Heart right ventricle (tissue), 16 donors: Measurements from ENCODE around the gene PSMC1. TPM values are rescaled to one million over a fixed set of nuclear protein-coding genes. Genes with fewer than 3 reads are reported as not detected.

Source experiments
- ATAC-seq, 8 donors: fragments of 200-7000 bp; cut with Tn5 transposase; one replicate each; pipeline ENCODE4 v1.9.1; 2020; ENCODE audit warnings: mild to moderate bottlenecking in 8 of 8, moderate library complexity in 8 of 8, moderate number of reproducible peaks in 1 of 8
- DNase-seq, 2 donors: peaks; one replicate each; pipeline ENCODE4 v3.0.0-alpha.2; 2020
- H3K27ac ChIP-seq, 10 donors: fragments of 200-600 bp; sonication (generic) in 2 of 10; one replicate each; pipeline versions ENCODE4 v1.5.0 to v1.8.0; 2020 to 2022; ENCODE audit warnings: mild to moderate bottlenecking in 3 of 10
- H3K27me3 ChIP-seq, 7 donors: fragments of 200-600 bp; one replicate each; pipeline ENCODE4 v1.8.0; 2021 to 2022; ENCODE audit warnings: mild to moderate bottlenecking in 2 of 7
- H3K36me3 ChIP-seq, 9 donors: fragments of 200-600 bp; sonication (generic) in 1 of 9; one replicate each; pipeline versions ENCODE4 v1.5.0 to v1.8.0; 2020 to 2022; ENCODE audit warnings: mild to moderate bottlenecking in 2 of 9
- H3K4me1 ChIP-seq, 9 donors: fragments of 200-600 bp; sonication (generic) in 1 of 9; one replicate each; pipeline versions ENCODE4 v1.5.0 to v1.8.0; 2020 to 2022; ENCODE audit warnings: mild to moderate bottlenecking in 4 of 9
- H3K4me3 ChIP-seq, 10 donors: fragments of 200-600 bp; sonication (generic) in 2 of 10; one replicate each; pipeline versions ENCODE4 v1.5.0 to v1.8.0; 2020 to 2022; ENCODE audit warnings: mild to moderate bottlenecking in 7 of 10, moderate library complexity in 2 of 10
- H3K9me3 ChIP-seq, 11 donors: fragments of 200-600 bp in 10 of 11; sonication (generic) in 2 of 11; one replicate each; pipeline versions ENCODE4 v1.5.0 to v1.8.0; 2013 to 2022; ENCODE audit warnings: mild to moderate bottlenecking in 2 of 11, control low read depth in 1 of 11, moderate library complexity in 1 of 11
- WGBS, 2 donors: extraction: QIAGEN DNeasy Blood & Tissue Kit; methylation state at CpG; one replicate each; pipeline ENCODE4 v1.1.7; 2013; ENCODE audit warnings: inconsistent platforms in 1 of 2; 5-methylcytosine and 5-hydroxymethylcytosine counted together
- intact Hi-C, 10 donors: fragments of 100-400 bp; cut with DNase I; formaldehyde crosslinking; loops; one replicate each; pipeline versions ENCODE4 v1.11.1 to v1.14.2; 2022
- polyA plus RNA-seq, 2 donors: library from polyadenylated mRNA; stranded (reverse); fragments of 200-250 nt; gene quantifications; one replicate each; pipeline ENCODE4 v1.2.3, GENCODE V29; 2013
- total RNA-seq, 10 donors: library from RNA; stranded (reverse); fragmentation: NEBNext Ultra II Directional in 3 of 10; extraction: Animal tissue kit (Norgen Biotek cat#: 25700) in 3 of 10; gene quantifications; one replicate each; pipeline versions ENCODE4 v1.2.1 to v1.2.4, GENCODE V29; 2021 to 2023
- TF ChIP-seq, protein P1 (sequence below), 9 donors: fragments of 200-600 bp; sonication (generic) in 2 of 9; IDR thresholded peaks; one replicate each; pipeline versions ENCODE4 v1.5.0 to v1.8.0; 2021 to 2022; ENCODE audit warnings: antibody characterized with exemption in 9 of 9, mild to moderate bottlenecking in 5 of 9, moderate library complexity in 1 of 9
- donor health status: Arrhythmogenic right ventricular cardiomyopathy.
- donor health status: ischemic (EF 13 %, LVEDD 7.1; RV severe dilation, severe dysfunction).
- donor health status: healthy with polysubstance abuse.
- donor health status: DM: no; HTN: yes; CAD: no.
- donor health status: DM: no; HTN: no; CAD: no.
- donor health status: ischemic (EF 25% LVEDD 6.9; RV normal size, moderate dysfunction).
- donor health status: ischemic (EF 25% LVEDD 5.7; RV mildly dilated, moderate dysfunction).
- donor health status: healthy.
- donor health status: DM: yes; HTN: yes; CAD: no.
- donor health status: Ischemic cardiomyopathy.
- donor health status: ischemic (EF 35%, LVEDD 5.7; RV mildly dilated, moderate dysfunction).
- donor health status: nonischemic (EF 11% LVEDD 7.7; RV severe dilation, severe dysfunction).
- donor health status: DM: yes; HTN: yes; CAD: no.
- donor health status: PGD.
- donor health status: ischemic (EF 29% LVEDD 5.4; RV normal size, mild dysfunction).
- donor health status: nonischemic (EF 23%, LVEDD 6.1; RV moderate dilation, normal function).

The PSMC1 gene
- total and polyA plus RNA-seq, 12 donors: 107 to 226 (median 128) TPM

DNA sequence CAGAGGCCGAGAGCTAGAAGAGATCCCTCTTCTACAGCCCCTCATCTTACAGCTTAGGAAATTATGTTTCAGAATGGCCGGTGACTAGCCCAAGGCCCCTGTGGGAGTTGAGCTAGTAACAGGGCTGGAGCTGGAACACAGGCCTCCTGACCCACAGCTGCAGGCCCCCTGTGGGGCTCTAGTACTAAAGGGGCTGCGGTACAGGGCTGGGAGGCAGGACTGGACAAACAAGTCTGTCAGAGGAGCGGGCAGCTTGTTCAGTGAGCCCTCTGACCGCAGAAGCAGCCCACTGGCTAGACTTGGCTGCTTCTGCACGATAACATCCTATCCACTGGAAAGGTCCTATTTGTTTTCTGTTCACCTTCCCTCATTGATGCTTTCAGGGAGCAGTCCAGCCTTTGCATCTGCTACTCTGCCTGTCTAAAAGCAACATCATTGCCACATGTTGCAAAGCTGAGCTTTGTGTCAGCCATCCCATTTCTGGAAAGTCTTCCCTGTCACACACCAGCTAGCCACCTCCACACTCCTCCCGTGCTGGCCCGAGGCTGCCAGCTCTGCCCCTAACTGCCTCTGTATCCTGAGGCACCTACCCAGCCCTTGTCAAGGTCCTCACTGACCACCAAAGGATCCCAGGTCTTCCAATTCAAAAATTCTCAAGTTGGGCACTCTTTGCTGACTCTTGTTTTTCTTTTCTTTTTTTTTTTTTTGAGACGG is 10.2 kb downstream of the PSMC1 start:
- intact Hi-C loops: no loop called here
- DNase-seq: no peak
- Histone ChIP-seq H3K27ac (no peak overlapping the region), H3K36me3 (peaks cover 0 to 100% (median 75%) of the 10 kb centered on the region in 9 donors), H3K9me3 (no peaks in the 10 kb centered on the region), H3K27me3 (no peaks in the 10 kb centered on the region), H3K4me3 (no peak overlapping the region), H3K4me1 (no peaks in the 10 kb centered on the region)
- TF ChIP-seq, protein P1, sequence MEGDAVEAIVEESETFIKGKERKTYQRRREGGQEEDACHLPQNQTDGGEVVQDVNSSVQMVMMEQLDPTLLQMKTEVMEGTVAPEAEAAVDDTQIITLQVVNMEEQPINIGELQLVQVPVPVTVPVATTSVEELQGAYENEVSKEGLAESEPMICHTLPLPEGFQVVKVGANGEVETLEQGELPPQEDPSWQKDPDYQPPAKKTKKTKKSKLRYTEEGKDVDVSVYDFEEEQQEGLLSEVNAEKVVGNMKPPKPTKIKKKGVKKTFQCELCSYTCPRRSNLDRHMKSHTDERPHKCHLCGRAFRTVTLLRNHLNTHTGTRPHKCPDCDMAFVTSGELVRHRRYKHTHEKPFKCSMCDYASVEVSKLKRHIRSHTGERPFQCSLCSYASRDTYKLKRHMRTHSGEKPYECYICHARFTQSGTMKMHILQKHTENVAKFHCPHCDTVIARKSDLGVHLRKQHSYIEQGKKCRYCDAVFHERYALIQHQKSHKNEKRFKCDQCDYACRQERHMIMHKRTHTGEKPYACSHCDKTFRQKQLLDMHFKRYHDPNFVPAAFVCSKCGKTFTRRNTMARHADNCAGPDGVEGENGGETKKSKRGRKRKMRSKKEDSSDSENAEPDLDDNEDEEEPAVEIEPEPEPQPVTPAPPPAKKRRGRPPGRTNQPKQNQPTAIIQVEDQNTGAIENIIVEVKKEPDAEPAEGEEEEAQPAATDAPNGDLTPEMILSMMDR (IDR thresholded peaks at IDR 0.05): no peak
- 91 to 95% methylated on average over 9 of the region's 9 CpGs for WGBS, 2 donors
- ATAC-seq: peak in 3 of 8 donors; percentile 34 to 65 (median 36)

DNA sequence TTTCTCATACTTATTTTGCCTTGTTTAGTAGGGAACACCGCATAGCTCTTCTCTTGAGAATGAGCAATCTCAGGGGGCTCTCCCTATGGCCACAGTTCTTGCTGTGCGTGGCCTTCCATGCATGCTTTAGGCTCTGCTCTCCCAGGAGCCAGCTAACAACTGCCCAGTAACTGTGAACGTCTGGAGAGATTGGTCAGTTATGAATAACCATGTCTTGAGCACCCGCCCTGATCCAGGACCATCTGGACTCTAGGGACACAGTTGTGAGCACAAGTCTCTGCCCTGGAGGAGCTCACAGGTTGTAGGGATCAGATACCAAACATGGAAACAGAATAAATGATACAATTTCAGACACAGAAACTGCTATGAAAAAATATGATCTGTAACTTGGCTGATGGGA is 12.1 kb downstream of the PSMC1 start:
- ATAC-seq (no peak), DNase-seq (no peak)
- no peaks in the 10 kb centered on the region for H3K9me3 ChIP-seq
- H3K4me1 ChIP-seq: peaks cover 0 to 6% (median 0%) of the 10 kb centered on the region in 9 donors
- H3K27ac ChIP-seq: no peak overlapping the region
- no peak overlapping the region for H3K4me3 ChIP-seq
- 87 to 89% methylated on average over 4 of the region's 4 CpGs for WGBS, 2 donors
- no peaks in the 10 kb centered on the region for H3K27me3 ChIP-seq
- intact Hi-C loops: no loop called here
- TF ChIP-seq, protein P1 (IDR thresholded peaks at IDR 0.05): no peak
- H3K36me3 ChIP-seq: peaks cover 0 to 100% (median 77%) of the 10 kb centered on the region in 9 donors

DNA sequence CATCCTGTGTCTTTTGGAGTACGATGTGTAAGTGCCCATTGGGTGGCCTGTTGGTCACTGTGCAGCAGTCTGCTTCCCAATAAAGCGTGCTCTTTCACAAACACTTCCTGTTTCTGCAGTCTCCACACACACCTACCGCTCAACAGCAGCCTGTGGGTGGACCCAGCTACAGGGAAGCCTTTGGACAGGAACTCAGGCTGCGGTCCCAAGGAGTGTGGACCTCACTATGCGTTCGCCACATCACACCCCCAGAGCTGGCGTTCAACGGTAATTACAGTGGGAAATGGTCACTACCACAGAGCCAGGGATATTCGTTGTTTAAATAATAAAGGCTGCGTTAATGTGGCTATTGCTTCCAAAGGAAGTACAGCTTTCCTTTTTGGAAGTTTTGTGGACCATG is 16.2 kb downstream of the PSMC1 start:
- Histone ChIP-seq H3K4me1 (peaks cover 0 to 33% (median 12%) of the 10 kb centered on the region in 9 donors), H3K36me3 (peaks cover 0 to 86% (median 44%) of the 10 kb centered on the region in 9 donors), H3K4me3 (no peak overlapping the region), H3K9me3 (no peaks in the 10 kb centered on the region), H3K27ac (peak overlapping the region in 3 of 10 donors; percentile 9 to 31 (median 19)), H3K27me3 (no peaks in the 10 kb centered on the region)
- DNase-seq (no peak), ATAC-seq (peak in 4 of 8 donors; percentile 34 to 48 (median 40))
- TF ChIP-seq, protein P1 (IDR thresholded peaks at IDR 0.05): no peak
- intact Hi-C loops: no loop called here
- 62 to 72% methylated on average over 9 to 10 of the region's 10 CpGs for WGBS, 2 donors

DNA sequence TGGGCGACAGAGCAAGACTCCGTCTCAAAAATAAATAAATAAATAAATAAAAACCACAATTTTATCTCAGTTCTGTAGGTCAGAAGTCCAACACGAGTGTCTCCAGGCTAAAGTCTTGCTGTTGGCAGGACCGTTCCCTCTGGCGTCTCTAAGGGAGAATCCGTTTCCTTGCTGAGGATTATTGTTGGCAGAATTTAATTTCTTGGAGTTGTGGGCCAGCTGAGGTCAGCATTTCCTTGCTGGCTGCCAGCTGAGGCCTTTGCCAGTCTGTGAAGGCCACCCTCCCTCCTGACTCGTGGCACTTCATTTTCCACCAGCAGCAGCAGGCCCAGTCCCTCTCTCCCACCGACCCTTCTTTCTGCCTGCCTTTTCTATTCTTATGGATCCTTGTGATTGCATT is 17.2 kb downstream of the PSMC1 start:
- Histone ChIP-seq H3K4me1 (peaks cover 0 to 37% (median 12%) of the 10 kb centered on the region in 9 donors), H3K9me3 (no peaks in the 10 kb centered on the region), H3K4me3 (no peak overlapping the region), H3K27ac (no peak overlapping the region), H3K27me3 (no peaks in the 10 kb centered on the region), H3K36me3 (peaks cover 0 to 86% (median 43%) of the 10 kb centered on the region in 9 donors)
- TF ChIP-seq, protein P1 (IDR thresholded peaks at IDR 0.05): no peak
- ATAC-seq (peak in 1 of 8 donors; percentile 3), DNase-seq (no peak)
- WGBS, 2 donors: 62 to 76% methylated on average over 8 of the region's 8 CpGs
- intact Hi-C loops: no loop called here
